Mesenchymal stem cell (in vitro differentiated cells and primary cell): ENCODE measurements around the gene NFIB.

Experiments
- DNase-seq: peaks from one replicate; pipeline ENCODE4 v3.0.0-alpha.2; 2013
- H2AFZ ChIP-seq: one replicate; pipeline ENCODE4 v1.6.1; 2013; ENCODE audit warnings: low read depth, mild to moderate bottlenecking, control low read depth, inconsistent platforms, low read length, moderate library complexity
- H2AK5ac ChIP-seq: 2 replicates; pipeline ENCODE4 v1.6.1; 2013; ENCODE audit warnings: low read length, moderate library complexity, mild to moderate bottlenecking, inconsistent platforms; ENCODE audit not compliant: severe bottlenecking
- H2BK120ac ChIP-seq: one replicate; pipeline ENCODE4 v1.6.1; 2013; ENCODE audit warnings: low read depth, mild to moderate bottlenecking, inconsistent platforms, low read length, moderate library complexity
- H2BK12ac ChIP-seq, 2 experiments: one replicate each; pipeline ENCODE4 v1.6.1; 2013; ENCODE audit warnings: inconsistent platforms in 2 of 2, low read length in 2 of 2, mild to moderate bottlenecking in 2 of 2, moderate library complexity in 2 of 2, control low read depth in 1 of 2
- H2BK15ac ChIP-seq: one replicate; pipeline ENCODE4 v1.6.1; 2013; ENCODE audit warnings: mild to moderate bottlenecking, low read depth, inconsistent platforms; ENCODE audit not compliant: poor library complexity, severe bottlenecking
- H2BK5ac ChIP-seq: 2 replicates; pipeline ENCODE4 v1.6.1; 2013; ENCODE audit warnings: low read depth, mild to moderate bottlenecking, low read length, control low read depth, inconsistent platforms; ENCODE audit not compliant: poor library complexity, severe bottlenecking
- H3K14ac ChIP-seq, 2 experiments: one replicate each; pipeline ENCODE4 v1.6.1; 2013; ENCODE audit warnings: inconsistent platforms in 2 of 2, low read length in 2 of 2, control low read depth in 1 of 2, mild to moderate bottlenecking in 1 of 2, moderate library complexity in 1 of 2
- H3K18ac ChIP-seq, 2 experiments: one replicate each; pipeline ENCODE4 v1.6.1; 2013; ENCODE audit warnings: inconsistent platforms in 2 of 2, low read length in 2 of 2, control low read depth in 1 of 2, low read depth in 1 of 2, mild to moderate bottlenecking in 1 of 2
- H3K23ac ChIP-seq, 2 experiments: one replicate each; pipeline ENCODE4 v1.6.1; 2013; ENCODE audit warnings: inconsistent platforms in 2 of 2, low read length in 2 of 2, mild to moderate bottlenecking in 2 of 2, moderate library complexity in 2 of 2, control low read depth in 1 of 2
- H3K27ac ChIP-seq: 2 replicates; pipeline ENCODE4 v1.5.1; 2013; ENCODE audit warnings: mild to moderate bottlenecking, moderate library complexity, low read length, control low read depth, inconsistent platforms; ENCODE audit not compliant: poor library complexity, severe bottlenecking
- H3K27me3 ChIP-seq, 2 experiments: 2 replicates each; pipeline versions ENCODE4 v1.6.1 to v1.7.0; 2013; ENCODE audit warnings: low read length in 2 of 2, mild to moderate bottlenecking in 2 of 2, moderate library complexity in 2 of 2, control low read depth in 1 of 2, inconsistent platforms in 1 of 2; ENCODE audit not compliant: control insufficient read depth in 1 of 2, insufficient read depth in 1 of 2
- H3K36me3 ChIP-seq, 2 experiments: 2 replicates each; pipeline versions ENCODE4 v1.6.1 to v1.7.0; 2013; ENCODE audit warnings: low read length in 2 of 2, control low read depth in 1 of 2, inconsistent platforms in 1 of 2, low read depth in 1 of 2, mild to moderate bottlenecking in 1 of 2; ENCODE audit not compliant: insufficient read depth in 2 of 2, control insufficient read depth in 1 of 2
- H3K4ac ChIP-seq, 2 experiments: one replicate each; pipeline ENCODE4 v1.6.1; 2013; ENCODE audit warnings: inconsistent platforms in 2 of 2, low read length in 2 of 2, mild to moderate bottlenecking in 2 of 2, moderate library complexity in 2 of 2, control low read depth in 1 of 2, low read depth in 1 of 2
- H3K4me1 ChIP-seq: 2 replicates; pipeline ENCODE4 v1.6.1; 2013; ENCODE audit warnings: low read depth, low read length, control low read depth; ENCODE audit not compliant: control insufficient read depth, insufficient read depth
- H3K4me2 ChIP-seq: 2 replicates; pipeline ENCODE4 v1.6.1; 2013; ENCODE audit warnings: low read length, mild to moderate bottlenecking, inconsistent platforms; ENCODE audit not compliant: poor library complexity, severe bottlenecking
- H3K4me3 ChIP-seq, 2 experiments: 2 replicates each; pipeline versions ENCODE4 v1.5.1 to v1.7.0; 2013; ENCODE audit warnings: low read length in 2 of 2, mild to moderate bottlenecking in 2 of 2, control low read depth in 1 of 2, low read depth in 1 of 2; ENCODE audit not compliant: insufficient read depth in 1 of 2
- H3K79me1 ChIP-seq: replicated peaks from 2 replicates; pipeline ENCODE4 v1.6.1; 2013; ENCODE audit warnings: mild to moderate bottlenecking, control low read depth, low read length, inconsistent platforms; ENCODE audit not compliant: poor library complexity, severe bottlenecking
- H3K9ac ChIP-seq: 2 replicates; pipeline ENCODE4 v1.7.0; 2013; ENCODE audit warnings: mild to moderate bottlenecking, low read length, moderate library complexity
- H3K9me3 ChIP-seq: 2 replicates; pipeline ENCODE4 v1.7.0; 2013; ENCODE audit warnings: mild to moderate bottlenecking, low read length; ENCODE audit not compliant: control insufficient read depth
- H4K8ac ChIP-seq: one replicate; pipeline ENCODE4 v1.6.1; 2013; ENCODE audit warnings: inconsistent platforms, mild to moderate bottlenecking, low read length, moderate library complexity
- H4K91ac ChIP-seq: one replicate; pipeline ENCODE4 v1.6.1; 2013; ENCODE audit warnings: mild to moderate bottlenecking, low read length, inconsistent platforms
- WGBS: methylation state at CpG from one replicate; pipeline ENCODE4 v1.1.7; 2013; ENCODE audit warnings: mixed read lengths; 5-methylcytosine and 5-hydroxymethylcytosine counted together

NFIB gene

DNA sequence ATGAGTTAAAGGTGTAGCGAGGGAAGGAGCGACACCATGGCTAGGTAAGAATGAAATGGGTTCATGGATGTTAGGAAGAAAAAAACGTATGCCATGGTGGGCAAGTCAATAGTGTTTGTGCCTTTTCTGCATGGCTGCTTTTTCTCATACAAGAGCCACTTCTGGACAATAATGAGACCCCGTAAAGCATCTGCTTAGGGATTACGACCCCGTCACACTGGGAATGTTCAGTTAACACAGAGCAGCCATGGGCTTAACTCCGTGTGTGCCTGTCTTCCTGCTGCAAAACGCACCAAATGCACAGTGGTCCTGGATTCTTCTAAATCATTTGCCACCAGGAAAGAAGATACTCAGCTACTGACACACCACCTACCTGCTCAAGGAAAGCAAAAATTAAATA, 81.8 kb downstream of the NFIB start:
- no peak for DNase-seq
- Histone ChIP-seq H2AK5ac (no peak overlapping the region), H2BK5ac (no peak overlapping the region), H3K23ac (no peak overlapping the region), H2AFZ (no peak overlapping the region), H3K27me3 (no peaks in the 10 kb centered on the region), H3K36me3 (peaks cover 3 to 5% of the 10 kb centered on the region in 2 experiments), H3K9me3 (no peaks in the 10 kb centered on the region), H2BK12ac (no peak overlapping the region), H3K4me3 (no peak overlapping the region), H4K91ac (no peak overlapping the region), H2BK15ac (no peak overlapping the region), H3K4me2 (no peak overlapping the region), H3K9ac (no peak overlapping the region), H3K14ac (no peak overlapping the region), H3K18ac (no peak overlapping the region), H3K4ac (no peak overlapping the region), H3K4me1 (no peaks in the 10 kb centered on the region), H3K79me1 (peaks cover 12% of the 10 kb centered on the region), H4K8ac (no peak overlapping the region), H2BK120ac (no peak overlapping the region), H3K27ac (no peak overlapping the region)
- WGBS = 58% methylated on average over 8 of the region's 8 CpGs

DNA sequence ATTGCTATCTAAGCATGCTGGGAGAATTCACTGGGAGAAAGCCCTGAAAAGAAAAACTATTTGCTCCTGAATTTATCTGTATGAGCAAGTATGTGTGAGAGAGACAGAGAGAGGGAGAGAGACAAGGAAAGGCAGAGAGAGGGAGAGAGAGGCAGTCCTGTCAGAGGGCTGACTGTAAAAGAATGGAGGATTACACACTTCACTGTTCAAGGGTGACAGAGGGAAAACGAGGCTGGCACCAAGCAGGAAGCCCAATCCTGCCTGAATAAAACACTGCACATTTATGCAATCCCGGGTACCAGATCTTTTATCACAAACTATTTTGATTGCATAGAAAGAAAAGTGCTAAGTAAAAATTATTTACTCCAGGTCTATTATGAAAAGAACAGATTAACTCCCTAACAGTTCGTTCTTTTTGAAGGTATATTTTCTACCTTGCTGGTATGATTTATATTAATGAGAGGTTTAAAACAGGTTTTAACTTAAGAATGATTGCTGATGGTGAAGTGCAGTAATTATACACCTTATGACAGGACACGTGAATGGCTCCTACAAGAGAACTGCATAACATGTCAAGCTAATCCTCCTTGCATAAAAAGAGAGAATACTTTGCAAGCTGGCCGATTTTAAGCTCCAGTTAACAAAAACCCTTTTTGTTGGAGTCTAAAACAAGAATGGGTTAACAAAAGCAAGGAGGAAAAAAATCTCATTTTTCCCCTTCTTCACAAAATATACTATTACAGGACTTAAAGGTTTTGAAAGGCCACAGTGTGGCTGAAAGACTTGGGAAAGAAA, 82.5 kb downstream of the NFIB start:
- H3K27me3 ChIP-seq = no peaks in the 10 kb centered on the region
- no peak overlapping the region for H2BK120ac ChIP-seq
- no peak overlapping the region for H2AFZ ChIP-seq
- H3K4ac ChIP-seq = no peak overlapping the region
- H2BK5ac ChIP-seq = no peak overlapping the region
- H4K8ac ChIP-seq = no peak overlapping the region
- H3K27ac ChIP-seq = no peak overlapping the region
- no peak overlapping the region for H2BK15ac ChIP-seq
- no peak overlapping the region for H4K91ac ChIP-seq
- no peak overlapping the region for H3K14ac ChIP-seq
- H3K23ac ChIP-seq = no peak overlapping the region
- no peak for DNase-seq
- H3K18ac ChIP-seq = no peak overlapping the region
- H3K9me3 ChIP-seq = no peaks in the 10 kb centered on the region
- H3K4me3 ChIP-seq = no peak overlapping the region
- no peak overlapping the region for H3K9ac ChIP-seq
- peaks cover 10% of the 10 kb centered on the region for H3K79me1 ChIP-seq
- H3K4me1 ChIP-seq = no peaks in the 10 kb centered on the region
- no peak overlapping the region for H2AK5ac ChIP-seq
- no peak overlapping the region for H2BK12ac ChIP-seq
- H3K36me3 ChIP-seq = peaks cover 3 to 5% of the 10 kb centered on the region in 2 experiments
- WGBS = 92% methylated on average over 2 of the region's 5 CpGs
- H3K4me2 ChIP-seq = no peak overlapping the region

DNA sequence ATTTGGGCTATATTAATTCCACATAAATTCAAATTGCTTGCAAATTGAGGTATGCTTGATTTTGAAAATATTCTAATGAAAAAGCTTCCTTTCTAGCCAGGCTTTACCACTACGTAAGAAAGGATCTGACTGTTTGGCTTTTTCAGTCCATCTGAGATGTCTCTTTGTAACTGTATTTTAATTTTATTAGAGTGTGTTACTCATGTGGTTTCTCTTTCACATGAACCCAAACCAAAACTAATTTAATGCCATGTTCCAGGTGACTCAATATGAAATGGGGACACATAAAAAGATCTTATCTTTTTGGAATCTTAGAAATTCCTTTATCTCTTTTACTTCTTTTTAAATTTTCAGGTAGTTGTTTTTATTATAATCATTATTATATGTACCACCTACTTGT, 85.3 kb downstream of the NFIB start:
- Histone ChIP-seq H2BK120ac (no peak overlapping the region), H3K4ac (no peak overlapping the region), H2AFZ (no peak overlapping the region), H2AK5ac (no peak overlapping the region), H2BK5ac (no peak overlapping the region), H3K27me3 (no peaks in the 10 kb centered on the region), H2BK12ac (no peak overlapping the region), H4K8ac (no peak overlapping the region), H3K4me2 (no peak overlapping the region), H3K4me1 (no peaks in the 10 kb centered on the region), H3K23ac (no peak overlapping the region), H3K36me3 (peaks cover 3 to 10% of the 10 kb centered on the region in 2 experiments), H3K79me1 (peaks cover 8% of the 10 kb centered on the region), H2BK15ac (no peak overlapping the region), H3K4me3 (no peak overlapping the region), H3K9ac (no peak overlapping the region), H3K27ac (no peak overlapping the region), H3K14ac (no peak overlapping the region), H3K18ac (no peak overlapping the region), H3K9me3 (no peaks in the 10 kb centered on the region), H4K91ac (no peak overlapping the region)
- no peak for DNase-seq
- no CpG with 5 or more reads among the region's 1 CpG for WGBS

DNA sequence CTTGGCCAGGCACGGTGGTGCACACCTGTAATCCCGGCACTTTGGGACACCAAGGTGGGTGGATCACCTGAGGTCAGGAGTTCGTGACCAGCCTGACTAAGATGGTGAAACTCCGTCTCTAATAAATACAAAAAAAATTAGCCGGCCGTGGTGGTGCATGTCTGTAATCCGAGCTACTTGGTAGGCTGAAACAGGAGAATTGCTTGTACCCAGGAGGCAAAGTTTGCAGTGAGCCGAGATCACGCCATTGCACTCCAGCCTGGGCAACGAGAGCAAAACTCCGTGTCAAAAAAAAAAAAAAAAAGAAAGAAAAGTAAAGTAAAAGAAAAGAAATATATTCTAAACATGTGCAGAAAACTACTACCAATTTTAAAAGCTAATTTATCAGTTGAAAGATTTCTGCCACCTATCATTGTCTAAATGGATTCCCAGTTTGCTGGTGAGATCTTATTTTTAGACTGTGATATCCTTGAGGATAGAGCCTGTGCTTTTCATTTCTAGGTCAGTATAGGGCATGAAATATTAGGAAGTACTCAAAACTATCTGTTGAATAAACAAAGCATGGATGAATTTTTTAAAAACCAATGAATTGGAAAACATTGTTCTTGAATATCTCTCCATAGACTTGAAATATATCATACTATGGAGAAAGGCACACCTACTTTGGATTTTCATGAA, 86.9 kb downstream of the NFIB start:
- H3K14ac ChIP-seq = no peak overlapping the region
- H3K23ac ChIP-seq = no peak overlapping the region
- no peak overlapping the region for H4K91ac ChIP-seq
- no peak overlapping the region for H2BK15ac ChIP-seq
- H2BK5ac ChIP-seq = no peak overlapping the region
- H3K9ac ChIP-seq = no peak overlapping the region
- H3K18ac ChIP-seq = no peak overlapping the region
- DNase-seq = no peak
- H3K4me1 ChIP-seq = peaks cover 2% of the 10 kb centered on the region
- peaks cover 8% of the 10 kb centered on the region for H3K79me1 ChIP-seq
- no peak overlapping the region for H3K27ac ChIP-seq
- no peaks in the 10 kb centered on the region for H3K27me3 ChIP-seq
- H3K4me3 ChIP-seq = no peak overlapping the region
- no peak overlapping the region for H2AFZ ChIP-seq
- WGBS = 96% methylated on average over 8 of the region's 11 CpGs
- no peak overlapping the region for H3K4me2 ChIP-seq
- H4K8ac ChIP-seq = no peak overlapping the region
- no peak overlapping the region for H2AK5ac ChIP-seq
- no peak overlapping the region for H2BK12ac ChIP-seq
- no peaks in the 10 kb centered on the region for H3K9me3 ChIP-seq
- H3K36me3 ChIP-seq = peaks cover 3 to 6% of the 10 kb centered on the region in 2 experiments
- H3K4ac ChIP-seq = no peak overlapping the region
- no peak overlapping the region for H2BK120ac ChIP-seq
